ENCODE data around the gene GGTLC1. TPM values are rescaled to one million over a fixed set of nuclear protein-coding genes. Genes with fewer than 3 reads are reported as not detected.
"Not testable (repeated sequence)": the region's sequence is repeated elsewhere in the genome, so short reads cannot be mapped to it uniquely, and the experiment has no call there.

GGTLC1 gene
- total RNA-seq, 2 donors from 2014 or later, result not detected

- H3K4me3 ChIP-seq, result no peak overlapping the region
- no peaks in the 10 kb centered on the region for H3K36me3 ChIP-seq
- no peaks in the 10 kb centered on the region for H3K9me3 ChIP-seq
- peaks cover 0 to 2% of the 10 kb centered on the region in 2 donors for H3K4me1 ChIP-seq
- no peak for DNase-seq (ENCODE audit: low spot score)
- H3K27me3 ChIP-seq, result no peaks in the 10 kb centered on the region
- TF ChIP-seq CTCF (IDR thresholded peaks at IDR 0.05), result no peak
- H3K27ac ChIP-seq, result no peak overlapping the region
These were observed 13.3 kb upstream of the GGTLC1 start for GRCh38 chr20:24001712-24002405.

GRCh38 chr20:23998844-23999243 is 10.3 kb upstream of the GGTLC1 start:
- Histone ChIP-seq H3K4me3 (no peak overlapping the region), H3K4me1 (no peaks in the 10 kb centered on the region), H3K36me3 (no peaks in the 10 kb centered on the region), H3K27me3 (no peaks in the 10 kb centered on the region), H3K9me3 (no peaks in the 10 kb centered on the region), H3K27ac (no peak overlapping the region)
- TF ChIP-seq CTCF (IDR thresholded peaks at IDR 0.05), result no peak
- no peak for DNase-seq (ENCODE audit: low spot score)

GRCh38 chr20:23998392-23998791 is 9.8 kb upstream of the GGTLC1 start:
- H3K9me3 ChIP-seq, result no peaks in the 10 kb centered on the region
- no peaks in the 10 kb centered on the region for H3K27me3 ChIP-seq
- no peak for DNase-seq (ENCODE audit: low spot score)
- no peak overlapping the region for H3K4me3 ChIP-seq
- no peak for TF ChIP-seq CTCF (IDR thresholded peaks at IDR 0.05)
- H3K4me1 ChIP-seq, result no peaks in the 10 kb centered on the region
- no peaks in the 10 kb centered on the region for H3K36me3 ChIP-seq
- no peak overlapping the region for H3K27ac ChIP-seq

GRCh38 chr20:23995905-23996666 is 7.5 kb upstream of the GGTLC1 start:
- Histone ChIP-seq H3K27ac (no peak overlapping the region), H3K9me3 (no peaks in the 10 kb centered on the region), H3K4me1 (no peaks in the 10 kb centered on the region), H3K27me3 (no peaks in the 10 kb centered on the region), H3K36me3 (no peaks in the 10 kb centered on the region), H3K4me3 (no peak overlapping the region)
- peak; percentile 81 to 87 for TF ChIP-seq CTCF (IDR thresholded peaks at IDR 0.05)
- no peak for DNase-seq (ENCODE audit: low spot score)

- not testable (repeated sequence) for H3K27me3 ChIP-seq; DNase-seq (ENCODE audit: low spot score); H3K27ac ChIP-seq; H3K9me3 ChIP-seq; H3K4me3 ChIP-seq; H3K4me1 ChIP-seq; H3K36me3 ChIP-seq
These were observed 6.7 kb upstream of the GGTLC1 start for GRCh38 chr20:23995291-23995690.

- H3K36me3 ChIP-seq; H3K4me1 ChIP-seq; H3K4me3 ChIP-seq; H3K9me3 ChIP-seq; DNase-seq (ENCODE audit: low spot score); H3K27ac ChIP-seq; H3K27me3 ChIP-seq: not testable (repeated sequence)
These were observed 5.5 kb upstream of the GGTLC1 start for GRCh38 chr20:23994001-23994633.

- not testable (repeated sequence) for H3K36me3 ChIP-seq; H3K4me3 ChIP-seq; H3K27ac ChIP-seq; H3K27me3 ChIP-seq; H3K4me1 ChIP-seq; H3K9me3 ChIP-seq; DNase-seq (ENCODE audit: low spot score)
These were observed 4.9 kb upstream of the GGTLC1 start for GRCh38 chr20:23993440-23993839.

- not testable (repeated sequence) for H3K4me3 ChIP-seq; H3K36me3 ChIP-seq; H3K27me3 ChIP-seq; H3K27ac ChIP-seq; DNase-seq (ENCODE audit: low spot score); H3K9me3 ChIP-seq; H3K4me1 ChIP-seq
These were observed 1.7 kb upstream of the GGTLC1 start for GRCh38 chr20:23990296-23990695.

- not testable (repeated sequence) for H3K36me3 ChIP-seq; H3K9me3 ChIP-seq; H3K4me3 ChIP-seq; DNase-seq (ENCODE audit: low spot score); H3K27me3 ChIP-seq; H3K4me1 ChIP-seq; H3K27ac ChIP-seq
These were observed 387 bp upstream of the GGTLC1 start for GRCh38 chr20:23988966-23989365.

- not testable (repeated sequence) for DNase-seq (ENCODE audit: low spot score); H3K27me3 ChIP-seq; H3K4me1 ChIP-seq; H3K27ac ChIP-seq; H3K9me3 ChIP-seq; H3K36me3 ChIP-seq; H3K4me3 ChIP-seq
These were observed 1.9 kb downstream of the GGTLC1 start for GRCh38 chr20:23986716-23987115.
